Neural crest cell (in vitro differentiated cells): ENCODE measurements around the gene AFTPH. TPM values are rescaled to one million over a fixed set of nuclear protein-coding genes. Genes with fewer than 3 reads are reported as not detected.
A peak's percentile ranks its signal among the peaks of the same experiment; 100 is the strongest.
"Not testable (repeated sequence)": the region's sequence is repeated elsewhere in the genome, so short reads cannot be mapped to it uniquely, and the experiment has no call there.

Experiments used
- DNase-seq: peaks from one replicate; pipeline ENCODE4 v3.0.0; 2021; ENCODE audit warnings: low read depth, mixed read lengths, low spot score
- H3K27ac Mint-ChIP-seq: one replicate; pipeline ENCODE4 v1.8.0; 2021; ENCODE audit warnings: mild to moderate bottlenecking, mixed read lengths; ENCODE audit not compliant: unreplicated experiment
- H3K27me3 Mint-ChIP-seq: 2 replicates; pipeline ENCODE4 v1.8.0; 2021; ENCODE audit warnings: low read depth, mild to moderate bottlenecking, mixed read lengths
- H3K36me3 Mint-ChIP-seq: 2 replicates; pipeline ENCODE4 v1.8.0; 2021; ENCODE audit warnings: low read depth, mild to moderate bottlenecking, mixed read lengths
- H3K4me1 Mint-ChIP-seq: 2 replicates; pipeline ENCODE4 v1.8.0; 2021; ENCODE audit warnings: mixed read lengths
- H3K4me3 Mint-ChIP-seq: one replicate; pipeline ENCODE4 v1.8.0; 2021; ENCODE audit warnings: mild to moderate bottlenecking, mixed read lengths
- H3K9me3 Mint-ChIP-seq: 2 replicates; pipeline ENCODE4 v1.8.0; 2021; ENCODE audit warnings: mixed read lengths
- CTCF ChIP-seq: fragments of 200-600 bp; sonication (generic); conservative IDR thresholded peaks from 2 replicates; pipeline ENCODE4 v1.5.0; 2021; ENCODE audit warnings: antibody characterized with exemption, mild to moderate bottlenecking
- total RNA-seq: library from RNA; stranded (reverse); gene quantifications from 2 replicates; pipeline ENCODE4 v1.2.1, GENCODE V29; 2021

AFTPH gene
- total RNA-seq, 1 donor from 2014 or later: 17.3 TPM

- Mint-ChIP-seq H3K4me3 (peak overlapping the region; percentile 98), H3K4me1 (peaks cover 27% of the 10 kb centered on the region), H3K27ac (peak overlapping the region; percentile 92)
Measured at GRCh38 chr2:64525317-64525613, 1.1 kb downstream of the AFTPH start.

GRCh38 chr2:64526034-64526433 lies 1.9 kb downstream of the AFTPH start:
- peaks cover 27% of the 10 kb centered on the region for H3K4me1 Mint-ChIP-seq
- no peaks in the 10 kb centered on the region for H3K27me3 Mint-ChIP-seq
- no peaks in the 10 kb centered on the region for H3K36me3 Mint-ChIP-seq
- H3K4me3 Mint-ChIP-seq: peak overlapping the region; percentile 79
- H3K9me3 Mint-ChIP-seq: no peaks in the 10 kb centered on the region
- no peak for DNase-seq
- TF ChIP-seq CTCF: no peak
- no peak overlapping the region for H3K27ac Mint-ChIP-seq

More at GRCh38 chr2:64525317-64525613, 1.1 kb downstream of the AFTPH start:
- H3K27me3 Mint-ChIP-seq: no peaks in the 10 kb centered on the region
- H3K9me3 Mint-ChIP-seq: no peaks in the 10 kb centered on the region
- DNase-seq: no peak
- H3K36me3 Mint-ChIP-seq: no peaks in the 10 kb centered on the region
- TF ChIP-seq CTCF: no peak

GRCh38 chr2:64530946-64531345 lies 6.8 kb downstream of the AFTPH start:
- not testable (repeated sequence) for DNase-seq, H3K27me3 Mint-ChIP-seq, H3K9me3 Mint-ChIP-seq, H3K4me3 Mint-ChIP-seq, H3K36me3 Mint-ChIP-seq, H3K27ac Mint-ChIP-seq
- peaks cover 12% of the 10 kb centered on the region for H3K4me1 Mint-ChIP-seq

- H3K9me3 Mint-ChIP-seq: no peaks in the 10 kb centered on the region
- H3K27ac Mint-ChIP-seq: no peak overlapping the region
- no peak for DNase-seq
- no peak overlapping the region for H3K4me3 Mint-ChIP-seq
- no peaks in the 10 kb centered on the region for H3K36me3 Mint-ChIP-seq
- H3K4me1 Mint-ChIP-seq: peaks cover 10% of the 10 kb centered on the region
- TF ChIP-seq CTCF: no peak
- H3K27me3 Mint-ChIP-seq: no peaks in the 10 kb centered on the region
Measured at GRCh38 chr2:64532030-64532429, 7.9 kb downstream of the AFTPH start.

GRCh38 chr2:64533882-64534281 lies 9.8 kb downstream of the AFTPH start:
- H3K9me3 Mint-ChIP-seq: no peaks in the 10 kb centered on the region
- no peak overlapping the region for H3K27ac Mint-ChIP-seq
- no peaks in the 10 kb centered on the region for H3K27me3 Mint-ChIP-seq
- H3K4me3 Mint-ChIP-seq: no peak overlapping the region
- H3K4me1 Mint-ChIP-seq: peaks cover 4% of the 10 kb centered on the region
- no peaks in the 10 kb centered on the region for H3K36me3 Mint-ChIP-seq
- no peak for DNase-seq
- TF ChIP-seq CTCF: no peak

- Mint-ChIP-seq H3K4me1 (peaks cover 4% of the 10 kb centered on the region), H3K4me3 (no peak overlapping the region), H3K27ac (no peak overlapping the region), H3K9me3 (no peaks in the 10 kb centered on the region), H3K27me3 (no peaks in the 10 kb centered on the region), H3K36me3 (no peaks in the 10 kb centered on the region)
- no peak for TF ChIP-seq CTCF
- DNase-seq: no peak
Measured at GRCh38 chr2:64534363-64534762, 10.2 kb downstream of the AFTPH start.
